RWPE2 (cell line): ENCODE data around the gene TMUB1.

ENCODE experiments used
- ATAC-seq: fragments of 200-7000 bp; cut with Tn5 transposase; 3 replicates; pipeline ENCODE4 v1.9.1; 2021; ENCODE audit warnings: low read depth
- DNase-seq: peaks from one replicate; pipeline ENCODE4 v3.0.0-alpha.2; 2020; ENCODE audit warnings: low spot score
- H3K27ac ChIP-seq: fragments of 450-650 bp; 2 replicates; pipeline ENCODE4 v1.5.1; 2017; ENCODE audit warnings: mild to moderate bottlenecking; ENCODE audit not compliant: poor library complexity, severe bottlenecking
- H3K27me3 ChIP-seq: fragments of 250-450 bp; sonication (Bioruptor Pico); 2 replicates; pipeline ENCODE4 v1.5.1; 2021; ENCODE audit warnings: mild to moderate bottlenecking, moderate library complexity; ENCODE audit not compliant: insufficient read depth, poor library complexity, severe bottlenecking
- H3K36me3 ChIP-seq: fragments of 250-450 bp; sonication (Bioruptor Pico); 2 replicates; pipeline ENCODE4 v1.5.1; 2020; ENCODE audit warnings: low read depth, mild to moderate bottlenecking, moderate library complexity
- H3K4me1 ChIP-seq: fragments of 250-450 bp; sonication (Bioruptor Pico); 2 replicates; pipeline ENCODE4 v1.5.1; 2021; ENCODE audit warnings: mild to moderate bottlenecking, moderate library complexity; ENCODE audit not compliant: insufficient read depth, poor library complexity, severe bottlenecking
- H3K4me3 ChIP-seq: fragments of 250-450 bp; sonication (Bioruptor Pico); 2 replicates; pipeline ENCODE4 v1.5.1; 2021; ENCODE audit warnings: mild to moderate bottlenecking, moderate library complexity; ENCODE audit not compliant: severe bottlenecking
- H3K9me3 ChIP-seq: fragments of 250-450 bp; sonication (Bioruptor Pico); 2 replicates; pipeline ENCODE4 v1.5.1; 2021; ENCODE audit warnings: mild to moderate bottlenecking, moderate library complexity; ENCODE audit not compliant: severe bottlenecking
- CTCF ChIP-seq: fragments of 450-650 bp; IDR thresholded peaks from one replicate; pipeline ENCODE4 v1.5.1; 2017; ENCODE audit warnings: mild to moderate bottlenecking, moderate library complexity; ENCODE audit not compliant: poor library complexity, severe bottlenecking

TMUB1 gene

GRCh38 chr7:151088856-151089699 is 5.8 kb upstream of the TMUB1 start:
- Histone ChIP-seq H3K36me3 (peaks cover 30% of the 10 kb centered on the region), H3K27ac (peak overlapping the region; percentile 66), H3K27me3 (no peaks in the 10 kb centered on the region), H3K4me1 (peaks cover 3% of the 10 kb centered on the region), H3K4me3 (peak overlapping the region; percentile 82), H3K9me3 (no peaks in the 10 kb centered on the region)
- TF ChIP-seq CTCF = no peak
- ATAC-seq (peak; percentile 24), DNase-seq (peak; percentile 68)

DNA sequence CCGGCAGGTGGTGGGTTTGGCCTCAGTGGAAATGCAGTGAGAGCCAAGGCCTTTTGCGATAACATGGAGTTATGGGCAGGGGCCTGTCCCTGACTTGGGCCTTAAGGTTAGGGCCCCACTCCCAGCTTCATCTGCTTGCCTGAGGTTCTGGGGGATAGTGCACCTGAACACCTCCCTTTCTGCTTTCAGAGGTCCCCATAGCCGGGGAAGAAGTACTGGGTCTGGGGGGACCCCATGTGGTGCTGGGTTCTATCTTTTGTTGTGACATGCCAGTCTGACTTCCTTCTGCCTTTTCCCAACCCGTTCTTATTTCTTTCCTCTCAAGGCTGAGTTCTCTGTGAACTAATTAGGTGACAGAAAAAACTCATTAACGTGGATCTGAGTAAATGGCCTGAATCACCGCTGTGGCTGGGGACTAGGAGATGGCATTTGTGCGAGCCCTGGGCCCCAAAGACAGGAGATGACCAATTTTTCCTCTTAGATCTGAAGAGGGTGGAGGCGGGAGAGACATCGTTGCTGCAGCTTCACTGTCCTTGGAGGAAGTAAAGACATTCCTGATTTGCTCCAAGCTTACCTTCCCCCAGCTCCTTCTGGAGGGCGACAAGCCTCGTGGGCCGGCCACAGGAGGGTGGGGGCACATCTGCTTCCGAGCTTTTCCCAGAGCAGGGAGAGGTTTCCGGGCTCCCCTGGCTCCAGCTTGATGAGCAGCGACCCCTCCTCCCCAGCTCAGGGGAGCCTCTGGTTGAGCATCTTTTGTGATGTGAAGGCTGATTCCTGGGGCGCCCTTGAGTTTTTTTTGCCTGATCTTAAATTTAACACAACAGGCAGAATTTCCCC is 4.9 kb upstream of the TMUB1 start:
- H3K9me3 ChIP-seq = no peaks in the 10 kb centered on the region
- 0 out of 3 replicates have a peak, but pooled peaks have one; percentile 4 for ATAC-seq
- peak overlapping the region; percentile 66 for H3K27ac ChIP-seq
- no peak for DNase-seq
- H3K4me3 ChIP-seq = peak overlapping the region; percentile 82
- TF ChIP-seq CTCF = no peak
- peaks cover 21% of the 10 kb centered on the region for H3K36me3 ChIP-seq
- H3K27me3 ChIP-seq = no peaks in the 10 kb centered on the region
- peaks cover 3% of the 10 kb centered on the region for H3K4me1 ChIP-seq

DNA sequence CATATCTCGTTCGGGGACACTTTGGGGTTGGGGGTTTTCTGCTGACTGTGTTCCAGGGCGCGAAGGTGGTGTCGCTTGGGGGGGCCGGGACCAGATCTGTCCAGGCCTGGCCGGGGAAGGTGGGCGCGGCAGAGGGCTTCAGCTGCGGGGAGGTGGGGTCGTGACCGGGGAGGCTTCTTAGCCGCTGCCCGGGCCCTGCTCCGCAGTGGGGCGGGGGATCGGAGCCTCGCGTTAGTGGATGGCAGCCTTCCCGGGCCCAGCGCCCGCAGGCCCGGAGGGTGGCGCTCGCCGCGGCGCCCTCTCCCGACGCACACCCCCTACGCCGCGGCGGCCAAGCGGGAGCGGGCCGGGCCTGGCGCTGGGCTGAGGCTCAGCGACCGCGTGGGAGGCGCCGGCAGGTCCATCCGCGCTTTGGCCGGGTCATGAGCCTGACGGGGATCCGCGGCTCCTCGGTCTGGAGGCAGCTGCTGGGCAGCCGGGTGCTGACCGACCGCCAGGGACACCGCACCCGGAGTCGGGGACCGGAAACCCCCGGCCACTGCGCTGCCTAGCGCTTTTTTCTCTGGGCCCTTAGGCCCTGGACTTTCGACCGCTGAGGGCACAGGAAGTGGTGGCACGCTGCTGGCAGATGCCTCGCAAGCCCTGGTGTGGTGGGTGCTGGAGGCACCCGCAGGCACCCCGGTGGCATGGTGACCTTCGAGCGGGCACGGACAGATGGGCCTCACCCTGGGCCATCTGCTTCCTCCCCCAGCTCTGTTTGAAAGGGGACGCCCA is 4.1 kb upstream of the TMUB1 start:
- H3K27ac ChIP-seq = peak overlapping the region; percentile 66
- DNase-seq (peak; percentile 59), ATAC-seq (peak; percentile 9; the same call in 2 of the 3 replicates)

GRCh38 chr7:151086802-151087244 is 3.5 kb upstream of the TMUB1 start:
- H3K4me3 ChIP-seq = peak overlapping the region; percentile 82
- peaks cover 8% of the 10 kb centered on the region for H3K4me1 ChIP-seq
- ATAC-seq (no peak), DNase-seq (peak; percentile 47)
- H3K9me3 ChIP-seq = no peaks in the 10 kb centered on the region
- no peak for TF ChIP-seq CTCF
- H3K27ac ChIP-seq = peak overlapping the region; percentile 66
- H3K27me3 ChIP-seq = no peaks in the 10 kb centered on the region
- peaks cover 11% of the 10 kb centered on the region for H3K36me3 ChIP-seq

More for the DNA sequence above, 4.1 kb upstream of the TMUB1 start:
- peak; percentile 45 for TF ChIP-seq CTCF
- Histone ChIP-seq H3K36me3 (peaks cover 17% of the 10 kb centered on the region), H3K4me3 (peak overlapping the region; percentile 82), H3K27me3 (no peaks in the 10 kb centered on the region), H3K9me3 (no peaks in the 10 kb centered on the region), H3K4me1 (peaks cover 3% of the 10 kb centered on the region)
